SK-N-SH treated with all-trans-retinoic acid at 6 μM for 48 hours (cell line): ENCODE data around the gene RSBN1.
"Not testable (repeated sequence)": the region's sequence is repeated elsewhere in the genome, so short reads cannot be mapped to it uniquely, and the experiment has no call there.

Experiments used
- ATAC-seq: fragments of 200-7000 bp; cut with Tn5 transposase; 3 replicates; pipeline ENCODE4 v1.9.1; 2020; ENCODE audit warnings: mild to moderate bottlenecking, moderate library complexity
- ARNTL ChIP-seq: fragments of 450-650 bp; formaldehyde crosslinking; IDR thresholded peaks from 2 replicates; pipeline ENCODE4 v1.5.0; 2020; ENCODE audit warnings: low read depth, mild to moderate bottlenecking, moderate library complexity, borderline replicate concordance
- BACH2 ChIP-seq: fragments of 250-450 bp; sonication (Bioruptor Pico); IDR thresholded peaks from 2 replicates; pipeline ENCODE4 v1.9.0; 2021; ENCODE audit warnings: mild to moderate bottlenecking, borderline replicate concordance
- CREB5 ChIP-seq: fragments of 250-450 bp; sonication (Bioruptor Pico); IDR thresholded peaks from 2 replicates; pipeline ENCODE4 v1.5.1; 2020; ENCODE audit warnings: low read depth, mild to moderate bottlenecking, moderate library complexity
- CSDC2 ChIP-seq: fragments of 250-450 bp; sonication (Bioruptor Pico); IDR thresholded peaks from 2 replicates; pipeline ENCODE4 v1.5.0; 2020; ENCODE audit warnings: mild to moderate bottlenecking, moderate library complexity
- CSRNP3 ChIP-seq: fragments of 250-450 bp; sonication (Bioruptor Pico); IDR thresholded peaks from 2 replicates; pipeline ENCODE4 v1.5.1; 2021; ENCODE audit warnings: mild to moderate bottlenecking, moderate library complexity
- GLIS3 ChIP-seq: fragments of 250-450 bp; sonication (Bioruptor Pico); IDR thresholded peaks from 2 replicates; pipeline ENCODE4 v1.5.0; 2020; ENCODE audit warnings: mild to moderate bottlenecking, moderate library complexity
- ISL1 ChIP-seq: fragments of 250-450 bp; sonication (Bioruptor Pico); IDR thresholded peaks from 2 replicates; pipeline ENCODE4 v2.1.2; 2022; ENCODE audit warnings: mild to moderate bottlenecking, moderate library complexity
- OSR1 ChIP-seq: fragments of 250-450 bp; sonication (Bioruptor Pico); IDR thresholded peaks from 2 replicates; pipeline ENCODE4 v1.8.0; 2022; ENCODE audit warnings: moderate library complexity, mild to moderate bottlenecking, inconsistent platforms
- PATZ1 ChIP-seq: fragments of 250-450 bp; sonication (Bioruptor Pico); IDR thresholded peaks from 2 replicates; pipeline ENCODE4 v1.8.0; 2020; ENCODE audit warnings: mild to moderate bottlenecking, moderate library complexity, borderline replicate concordance
- POU6F1 ChIP-seq: fragments of 250-450 bp; sonication (Bioruptor Pico); IDR thresholded peaks from 2 replicates; pipeline ENCODE4 v1.8.0; 2021; ENCODE audit warnings: low read depth, mild to moderate bottlenecking, moderate library complexity, borderline replicate concordance
- RARB ChIP-seq: fragments of 250-450 bp; sonication (Bioruptor Pico); IDR thresholded peaks from 2 replicates; pipeline ENCODE4 v1.8.0; 2021; ENCODE audit warnings: mild to moderate bottlenecking, moderate library complexity
- TCF4 ChIP-seq: fragments of 250-450 bp; sonication (Bioruptor Pico); IDR thresholded peaks from 2 replicates; pipeline ENCODE4 v1.8.0; 2021; ENCODE audit warnings: mild to moderate bottlenecking, moderate library complexity, borderline replicate concordance
- TOX ChIP-seq: fragments of 250-450 bp; sonication (Bioruptor Pico); IDR thresholded peaks from 2 replicates; pipeline ENCODE4 v1.8.0; 2021; ENCODE audit warnings: mild to moderate bottlenecking, moderate library complexity, borderline replicate concordance
- TSHZ2 ChIP-seq: fragments of 250-450 bp; sonication (Bioruptor Pico); IDR thresholded peaks from 2 replicates; pipeline ENCODE4 v1.5.0; 2020; ENCODE audit warnings: mild to moderate bottlenecking, moderate library complexity
- ZC3H10 ChIP-seq: fragments of 250-450 bp; sonication (Bioruptor Pico); IDR thresholded peaks from 2 replicates; pipeline ENCODE4 v1.5.1; 2021; ENCODE audit warnings: mild to moderate bottlenecking, moderate library complexity
- ZFP3 ChIP-seq: fragments of 250-450 bp; sonication (Bioruptor Pico); IDR thresholded peaks from 2 replicates; pipeline ENCODE4 v1.5.0; 2020; ENCODE audit warnings: mild to moderate bottlenecking, moderate library complexity
- ZFP30 ChIP-seq: fragments of 450-650 bp; formaldehyde crosslinking; IDR thresholded peaks from 2 replicates; pipeline ENCODE4 v1.5.0; 2022; ENCODE audit warnings: mild to moderate bottlenecking, moderate library complexity
- ZNF565 ChIP-seq: fragments of 450-650 bp; formaldehyde crosslinking; conservative IDR thresholded peaks from 2 replicates; pipeline ENCODE4 v1.5.0; 2020; ENCODE audit warnings: low read depth, mild to moderate bottlenecking, moderate library complexity
- ZNF8 ChIP-seq: fragments of 450-650 bp; formaldehyde crosslinking; IDR thresholded peaks from 2 replicates; pipeline ENCODE4 v1.5.0; 2020; ENCODE audit warnings: mild to moderate bottlenecking, moderate library complexity

Gene RSBN1

GRCh38 chr1:113855630-113856400, 43.5 kb upstream of the RSBN1 start:
- no peak for ATAC-seq
- TF ChIP-seq ISL1 (CRISPR knock-in tag) = no peak
- no peak for TF ChIP-seq CSDC2 (CRISPR knock-in tag)
- no peak for TF ChIP-seq ZNF565 (CRISPR knock-in tag)
- no peak for TF ChIP-seq ZFP30 (CRISPR knock-in tag)
- TF ChIP-seq ZC3H10 (CRISPR knock-in tag) = no peak
- no peak for TF ChIP-seq CREB5 (CRISPR knock-in tag)
- no peak for TF ChIP-seq BACH2 (CRISPR knock-in tag)
- no peak for TF ChIP-seq PATZ1 (CRISPR knock-in tag)
- no peak for TF ChIP-seq TCF4 (CRISPR knock-in tag)
- TF ChIP-seq TOX (CRISPR knock-in tag) = no peak
- TF ChIP-seq, all 23 proteins: peak for 0

- ATAC-seq = no peak
- TF ChIP-seq OSR1 (CRISPR knock-in tag) (no peak), TCF4 (CRISPR knock-in tag) (no peak), ZNF8 (no peak), PATZ1 (CRISPR knock-in tag) (no peak), RARB (CRISPR knock-in tag) (no peak), POU6F1 (CRISPR knock-in tag) (no peak), ARNTL (CRISPR knock-in tag) (no peak), TSHZ2 (CRISPR knock-in tag) (no peak), ZFP30 (CRISPR knock-in tag) (no peak), ZFP3 (CRISPR knock-in tag) (no peak), CSRNP3 (CRISPR knock-in tag) (no peak), GLIS3 (no peak), TOX (CRISPR knock-in tag) (no peak)
Observed at GRCh38 chr1:113854234-113854633, 42.0 kb upstream of the RSBN1 start.

GRCh38 chr1:113852694-113853093, 40.4 kb upstream of the RSBN1 start:
- not testable (repeated sequence) for ATAC-seq
